HTERT RPE-1 (cell line): ENCODE measurements around the gene NPEPL1.
"Not testable (repeated sequence)": the region's sequence is repeated elsewhere in the genome, so short reads cannot be mapped to it uniquely, and the experiment has no call there.

Experiments used
- in situ Hi-C: fragments of 300-500 bp; cut with MboI; formaldehyde crosslinking; loops from 4 replicates; pipeline ENCODE4 v1.14.3; 2020; ENCODE audit warnings: low sequenced_read_pairs

Gene NPEPL1

DNA sequence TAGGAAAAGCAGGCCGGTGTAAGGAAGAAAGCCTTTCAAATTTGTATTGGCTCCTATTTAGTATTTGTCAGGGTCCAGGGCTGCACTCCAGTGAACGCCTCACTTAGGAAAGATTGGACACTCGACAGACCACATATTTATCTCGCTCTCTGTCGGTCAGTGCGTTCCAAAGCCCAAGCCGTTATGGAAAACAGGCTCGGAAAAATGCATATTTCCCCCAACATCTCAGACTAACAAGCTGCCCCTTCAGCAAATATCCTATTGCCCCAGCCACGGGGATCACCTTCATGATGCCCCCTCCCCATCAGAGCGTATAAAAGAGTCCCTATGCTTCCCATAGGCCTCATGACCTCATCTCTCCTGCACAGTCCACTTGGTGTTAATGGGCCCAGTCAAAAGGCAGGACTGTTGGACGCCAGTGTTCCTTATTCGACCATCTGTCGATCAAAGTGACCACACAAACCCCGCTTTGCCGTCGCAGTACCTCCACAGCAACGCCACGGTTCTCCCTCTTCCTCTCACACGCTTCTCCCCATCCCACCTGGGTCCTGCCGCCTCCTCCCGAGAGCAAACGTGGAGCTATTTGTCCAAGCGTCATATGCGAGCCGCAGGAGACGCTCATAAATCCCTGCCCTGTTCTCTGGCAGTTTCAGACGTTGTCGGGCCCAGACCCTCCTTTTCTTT is 63.3 kb downstream of the NPEPL1 start:
- in situ Hi-C loops, result no loop called here

DNA sequence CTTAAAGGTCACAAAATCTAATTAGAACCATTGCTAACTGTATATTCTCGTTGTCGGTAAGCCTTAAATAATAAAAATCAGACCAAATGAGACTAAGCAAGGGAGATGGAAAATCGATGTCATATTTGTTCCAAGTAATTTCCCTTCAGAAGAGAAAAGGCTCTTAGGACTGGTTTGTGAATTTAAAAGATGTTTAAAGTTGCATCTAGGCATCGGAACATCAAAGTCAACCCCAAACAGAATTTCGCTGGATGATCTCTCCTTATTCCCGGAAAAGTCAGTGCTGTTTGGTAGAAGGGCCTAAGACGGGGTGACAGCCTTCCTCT is 63.8 kb downstream of the NPEPL1 start:
- in situ Hi-C loops, result no loop called here

DNA sequence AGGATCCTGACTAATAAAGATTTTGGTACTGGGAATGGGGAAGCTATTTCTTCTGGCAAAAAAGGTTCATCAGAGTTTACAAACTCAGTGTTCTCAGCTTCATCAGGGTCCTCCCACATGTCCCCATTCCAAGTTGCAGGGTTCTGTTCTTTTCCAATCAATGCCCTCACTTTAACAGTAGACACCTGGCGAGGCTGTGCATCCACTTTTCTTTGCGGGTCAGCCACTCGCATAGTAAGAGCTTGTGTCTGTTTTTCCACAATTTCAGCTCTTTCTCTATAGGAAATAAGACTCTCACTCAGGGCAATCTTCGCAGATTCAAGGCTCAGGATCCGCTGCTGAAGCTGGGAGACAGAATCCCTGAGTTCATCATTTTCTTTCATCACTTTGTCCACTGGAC is 65.0 kb downstream of the NPEPL1 start:
- in situ Hi-C loops, result not testable (repeated sequence)

DNA sequence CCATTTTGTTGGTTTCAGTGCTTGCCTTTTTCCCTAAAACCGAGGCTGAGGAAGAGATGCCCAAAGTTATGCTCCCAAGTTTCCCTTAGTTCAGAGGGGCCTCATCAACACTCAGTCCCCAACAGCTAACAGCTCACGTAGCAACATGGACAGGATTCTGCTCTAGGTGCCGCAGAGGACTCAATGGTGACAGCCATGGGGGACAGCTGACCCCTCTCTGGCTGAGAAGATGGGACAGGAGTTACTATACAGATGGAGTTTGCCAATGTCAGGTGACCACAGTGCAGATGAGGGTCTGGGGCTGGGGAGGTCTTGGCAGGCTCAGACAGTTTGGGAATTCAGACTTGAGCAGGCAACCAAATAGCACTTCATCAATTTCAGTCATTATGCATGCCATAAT is 67.3 kb downstream of the NPEPL1 start:
- in situ Hi-C loops, result no loop called here

DNA sequence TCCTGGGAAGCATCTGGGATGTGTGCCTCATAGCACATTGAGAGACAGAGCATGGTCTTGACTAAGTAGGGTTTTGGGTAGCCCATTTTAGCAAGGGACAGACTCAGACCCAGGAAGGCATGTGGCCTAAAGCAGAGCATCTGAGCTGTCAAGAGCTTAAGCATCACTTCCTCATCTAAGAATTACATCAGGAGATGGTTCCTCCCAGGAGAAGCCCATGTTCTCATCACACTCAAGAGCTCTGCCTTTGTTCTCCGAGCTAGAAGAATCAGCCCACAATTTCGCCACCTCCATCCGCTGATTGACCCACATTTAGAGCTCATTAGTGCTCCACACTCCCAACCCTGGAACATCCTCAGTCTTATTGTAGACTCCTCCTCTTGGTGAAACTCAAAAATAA is 68.3 kb downstream of the NPEPL1 start:
- in situ Hi-C loops, result no loop called here

DNA sequence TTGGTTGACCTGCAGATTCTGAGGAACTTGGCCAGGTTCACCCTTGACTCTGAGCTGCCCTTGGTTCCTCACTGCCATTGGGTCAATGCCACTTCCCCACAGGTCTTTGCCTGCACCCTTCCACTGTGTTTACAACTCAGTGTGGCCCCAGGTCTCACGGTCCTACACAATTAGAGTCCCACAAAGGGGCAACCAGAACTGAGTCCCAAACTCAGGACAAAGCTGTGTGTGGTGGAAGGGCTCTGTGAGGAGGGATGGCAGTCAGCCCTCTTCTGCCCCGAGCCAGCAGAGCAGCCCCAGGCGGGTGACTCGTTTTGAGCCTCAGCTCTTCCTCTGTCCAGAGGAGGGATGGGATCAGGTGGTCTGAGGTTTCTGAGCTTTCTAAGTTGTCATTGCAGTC is 69.5 kb downstream of the NPEPL1 start:
- in situ Hi-C loops, result no loop called here

DNA sequence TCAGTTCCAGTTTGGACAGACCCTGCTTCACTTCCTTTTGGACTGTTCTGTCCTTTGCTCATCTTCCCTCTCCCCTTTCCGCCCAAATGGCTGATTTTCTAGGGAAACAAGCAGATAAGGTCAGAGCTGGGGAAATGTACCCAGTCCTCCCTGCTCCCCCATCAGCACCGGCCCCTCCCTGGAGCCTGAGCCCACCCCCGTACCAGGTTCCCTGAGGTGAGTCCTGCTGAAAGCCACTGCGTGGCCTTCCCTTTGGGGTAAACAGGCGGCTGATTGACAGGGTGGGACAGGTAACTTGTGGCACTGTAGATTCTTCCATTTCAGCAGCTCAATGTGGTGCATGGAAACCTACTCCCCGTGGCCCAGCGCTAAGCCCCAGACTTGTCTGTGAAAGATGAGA is 70.5 kb downstream of the NPEPL1 start:
- in situ Hi-C loops, result no loop called here
